Lower lobe of right lung (tissue), 2 donors: ENCODE data around the gene KCTD16. TPM values are rescaled to one million over a fixed set of nuclear protein-coding genes. Genes with fewer than 3 reads are reported as not detected.

Experiments
- ATAC-seq, 2 donors: fragments of 200-7000 bp; cut with Tn5 transposase; one replicate each; pipeline ENCODE4 v1.9.1; 2020 to 2022; ENCODE audit warnings: mild to moderate bottlenecking in 2 of 2, moderate library complexity in 2 of 2
- DNase-seq: peaks from one replicate; pipeline ENCODE4 v3.0.0-alpha.2; 2020
- H3K27ac ChIP-seq: fragments of 200-600 bp; one replicate; pipeline ENCODE4 v1.8.0; 2022
- H3K27me3 ChIP-seq: fragments of 200-600 bp; one replicate; pipeline ENCODE4 v1.8.0; 2022; ENCODE audit warnings: low read depth
- H3K36me3 ChIP-seq: fragments of 200-600 bp; one replicate; pipeline ENCODE4 v1.8.0; 2022; ENCODE audit warnings: mild to moderate bottlenecking
- H3K4me1 ChIP-seq: fragments of 200-600 bp; one replicate; pipeline ENCODE4 v1.8.0; 2022
- H3K4me3 ChIP-seq: fragments of 200-600 bp; one replicate; pipeline ENCODE4 v1.8.0; 2022; ENCODE audit warnings: mild to moderate bottlenecking
- H3K9me3 ChIP-seq: fragments of 200-600 bp; one replicate; pipeline ENCODE4 v1.8.0; 2022
- CTCF ChIP-seq: fragments of 200-600 bp; IDR thresholded peaks from one replicate; pipeline ENCODE4 v1.8.0; 2022; ENCODE audit warnings: antibody characterized with exemption, mild to moderate bottlenecking
- intact Hi-C: fragments of 100-400 bp; cut with DNase I; formaldehyde crosslinking; loops from one replicate; pipeline ENCODE4 v1.11.0; 2022
- total RNA-seq: library from RNA; stranded (reverse); fragmentation: NEBNext Ultra II Directional; extraction: Animal tissue kit (Norgen Biotek cat#: 25700); gene quantifications from one replicate; pipeline ENCODE4 v1.2.1, GENCODE V29; 2021
- donor health status: DM: no; HTN: yes; CAD: no; lungs with severe emphysema.

Gene KCTD16
- total RNA-seq, 1 donor from 2014 or later: 2.5 TPM

- TF ChIP-seq CTCF: no peak
- Histone ChIP-seq H3K36me3 (no peaks in the 10 kb centered on the region), H3K4me1 (no peaks in the 10 kb centered on the region), H3K27me3 (no peaks in the 10 kb centered on the region), H3K27ac (no peak overlapping the region), H3K9me3 (no peaks in the 10 kb centered on the region), H3K4me3 (no peak overlapping the region)
- DNase-seq: no peak
- intact Hi-C loops: no loop called here
- ATAC-seq: no peak
These were observed 56.8 kb downstream of the KCTD16 start for GRCh38 chr5:144227363-144227999.

GRCh38 chr5:144230806-144231205, 60.1 kb downstream of the KCTD16 start:
- TF ChIP-seq CTCF: no peak
- no peak for DNase-seq
- Histone ChIP-seq H3K27me3 (no peaks in the 10 kb centered on the region), H3K4me1 (no peaks in the 10 kb centered on the region), H3K27ac (no peak overlapping the region), H3K9me3 (no peaks in the 10 kb centered on the region), H3K36me3 (no peaks in the 10 kb centered on the region), H3K4me3 (no peak overlapping the region)
- intact Hi-C loops: no loop called here
- peak in 1 of 2 donors; percentile 41 for ATAC-seq

- no peak overlapping the region for H3K27ac ChIP-seq
- H3K36me3 ChIP-seq: no peaks in the 10 kb centered on the region
- no peaks in the 10 kb centered on the region for H3K27me3 ChIP-seq
- intact Hi-C loops: no loop called here
- DNase-seq: no peak
- H3K9me3 ChIP-seq: no peaks in the 10 kb centered on the region
- ATAC-seq: no peak
- no peaks in the 10 kb centered on the region for H3K4me1 ChIP-seq
- H3K4me3 ChIP-seq: no peak overlapping the region
- TF ChIP-seq CTCF: no peak
These were observed 61.6 kb downstream of the KCTD16 start for GRCh38 chr5:144232285-144232684.

- intact Hi-C loops: no loop called here
- no peak for TF ChIP-seq CTCF
- Histone ChIP-seq H3K36me3 (no peaks in the 10 kb centered on the region), H3K9me3 (no peaks in the 10 kb centered on the region), H3K4me3 (no peak overlapping the region), H3K4me1 (no peaks in the 10 kb centered on the region), H3K27ac (no peak overlapping the region), H3K27me3 (no peaks in the 10 kb centered on the region)
- DNase-seq (no peak), ATAC-seq (no peak)
These were observed 65.8 kb downstream of the KCTD16 start for GRCh38 chr5:144236499-144236898.

- DNase-seq: no peak
- no peak for ATAC-seq
- intact Hi-C loops: no loop called here
- TF ChIP-seq CTCF: no peak
- H3K4me3 ChIP-seq: no peak overlapping the region
- H3K9me3 ChIP-seq: no peaks in the 10 kb centered on the region
- no peaks in the 10 kb centered on the region for H3K4me1 ChIP-seq
- H3K27ac ChIP-seq: no peak overlapping the region
- no peaks in the 10 kb centered on the region for H3K36me3 ChIP-seq
- H3K27me3 ChIP-seq: no peaks in the 10 kb centered on the region
These were observed 67.2 kb downstream of the KCTD16 start for GRCh38 chr5:144237851-144238250.
